GM12874 (cell line): ENCODE results near the gene PTRH1.

Experiments used
- CTCF ChIP-seq: IDR thresholded peaks from 2 replicates; pipeline ENCODE4 v1.5.1; 2011; ENCODE audit warnings: low read depth, mild to moderate bottlenecking, control low read depth, low read length, moderate library complexity; ENCODE audit not compliant: insufficient read depth

PTRH1 gene

GRCh38 chr9:127698985-127699670 lies 16.3 kb downstream of the PTRH1 start:
- no peak for TF ChIP-seq CTCF

GRCh38 chr9:127698386-127698785 lies 17.1 kb downstream of the PTRH1 start:
- no peak for TF ChIP-seq CTCF

- no peak for TF ChIP-seq CTCF
Measured at GRCh38 chr9:127697575-127697974, 17.9 kb downstream of the PTRH1 start.

DNA sequence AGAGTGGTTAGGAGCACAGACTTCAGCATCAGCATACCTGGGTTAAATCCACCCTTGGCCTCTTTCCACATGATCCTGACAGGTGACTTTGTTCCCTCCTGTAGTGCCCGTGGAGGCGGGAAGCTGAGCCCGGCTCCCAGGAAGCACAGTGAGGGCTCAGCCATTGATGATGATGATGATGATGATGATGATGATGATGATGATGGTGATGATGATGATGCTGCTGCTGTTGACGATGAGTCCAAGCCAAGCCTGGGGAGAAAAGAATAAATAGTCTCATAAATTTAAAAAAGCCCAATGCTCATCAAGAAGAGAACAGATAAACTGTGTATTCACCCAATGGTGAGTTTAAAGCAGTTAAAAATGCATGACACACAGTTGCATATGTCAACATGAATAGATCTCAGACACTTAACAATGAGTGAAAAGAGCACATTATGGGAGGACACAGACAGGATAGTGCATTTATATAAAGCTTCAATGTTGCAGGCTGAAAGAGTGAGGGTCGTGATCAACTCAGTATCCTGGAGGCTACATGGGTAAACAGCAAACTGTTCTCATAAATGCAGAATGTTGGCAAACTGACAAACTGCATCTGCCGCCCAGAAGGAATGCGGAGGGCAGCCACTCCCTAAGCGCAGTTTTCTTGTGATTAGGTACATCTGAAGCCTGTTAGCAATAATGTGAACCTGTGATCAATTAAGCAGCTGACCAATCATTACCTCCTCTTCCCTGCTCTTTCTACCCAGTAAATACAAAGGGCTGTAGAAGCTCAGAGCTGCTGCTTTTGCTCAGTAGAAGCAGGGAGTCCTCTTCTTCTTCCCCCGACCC lies 20.4 kb downstream of the PTRH1 start:
- TF ChIP-seq CTCF: no peak

DNA sequence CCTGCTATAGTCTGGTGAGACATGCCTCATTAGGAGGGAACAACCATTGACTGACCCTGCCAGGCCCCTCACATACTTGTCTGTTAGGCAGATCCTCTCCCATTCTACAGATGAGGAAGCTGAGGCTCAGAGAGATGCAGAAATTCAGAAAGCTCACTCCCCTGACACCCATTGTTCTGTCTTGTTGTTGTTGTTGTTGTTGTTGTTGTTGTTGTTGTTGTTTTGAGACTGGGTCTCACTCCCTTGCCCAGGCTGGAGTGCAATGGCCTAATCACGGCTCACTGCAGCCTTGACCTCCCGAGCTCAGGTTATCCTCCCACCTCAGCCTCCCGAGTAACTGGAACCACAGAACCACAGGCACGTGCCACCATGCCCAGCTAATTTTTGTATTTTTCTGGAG lies 21.8 kb downstream of the PTRH1 start:
- TF ChIP-seq CTCF: no peak

- no peak for TF ChIP-seq CTCF
Measured at GRCh38 chr9:127693143-127693542, 22.3 kb downstream of the PTRH1 start.

GRCh38 chr9:127692071-127692470 lies 23.4 kb downstream of the PTRH1 start:
- TF ChIP-seq CTCF: no peak
